HG02610 (cell line): ENCODE measurements around the gene SOWAHD.
A peak's percentile ranks its signal among the peaks of the same experiment; 100 is the strongest.
"Not testable (repeated sequence)": the region's sequence is repeated elsewhere in the genome, so short reads cannot be mapped to it uniquely, and the experiment has no call there.

Experiments
- ATAC-seq: cut with Tn5 transposase; IDR thresholded peaks from one replicate; pipeline ENCODE4 v1.9.1; 2021; ENCODE audit warnings: mild to moderate bottlenecking, moderate library complexity; ENCODE audit not compliant: unreplicated experiment

Gene SOWAHD

GRCh38 chrX:119757646-119757978 is 776 bp upstream of the SOWAHD start:
- no peak for ATAC-seq

- ATAC-seq = no peak
These were observed 401 bp downstream of the SOWAHD start for GRCh38 chrX:119758731-119759247.

GRCh38 chrX:119759248-119759766 is 919 bp downstream of the SOWAHD start:
- ATAC-seq = no peak

GRCh38 chrX:119760026-119760877 is 1.9 kb downstream of the SOWAHD start:
- ATAC-seq = no peak

GRCh38 chrX:119762718-119763117 is 4.3 kb downstream of the SOWAHD start:
- no peak for ATAC-seq

- no peak for ATAC-seq
These were observed 4.8 kb downstream of the SOWAHD start for GRCh38 chrX:119763181-119763580.

GRCh38 chrX:119763836-119764387 is 5.5 kb downstream of the SOWAHD start:
- no peak for ATAC-seq

- ATAC-seq = not testable (repeated sequence)
These were observed 10.0 kb downstream of the SOWAHD start for GRCh38 chrX:119768436-119768835.

GRCh38 chrX:119769388-119769787 is 11.0 kb downstream of the SOWAHD start:
- not testable (repeated sequence) for ATAC-seq

- ATAC-seq = no peak
These were observed 17.3 kb downstream of the SOWAHD start for GRCh38 chrX:119775517-119776238.

GRCh38 chrX:119778829-119779228 is 20.4 kb downstream of the SOWAHD start:
- no peak for ATAC-seq

- no peak for ATAC-seq
These were observed 24.6 kb downstream of the SOWAHD start for GRCh38 chrX:119783026-119783425.

- ATAC-seq = no peak
These were observed 26.5 kb downstream of the SOWAHD start for GRCh38 chrX:119784747-119785446.

GRCh38 chrX:119790977-119791436 is 32.6 kb downstream of the SOWAHD start:
- peak; percentile 5 for ATAC-seq

GRCh38 chrX:119791437-119792231 is 33.2 kb downstream of the SOWAHD start, which contains the start of gene RPL39:
Gene RPL39, minus strand, starts transcription at chrX:119791630. Its CDS starts 54 bp downstream, at chrX:119791576.
- peak; percentile 93 for ATAC-seq

- ATAC-seq = no peak
These were observed 43.1 kb downstream of the SOWAHD start for GRCh38 chrX:119801253-119802221.

- no peak for ATAC-seq
These were observed 44.2 kb downstream of the SOWAHD start for GRCh38 chrX:119802546-119802945.

GRCh38 chrX:119808461-119808860 is 50.1 kb downstream of the SOWAHD start:
- not testable (repeated sequence) for ATAC-seq
